ENCODE results near the gene DEPDC1.

DEPDC1 gene

GRCh38 chr1:68528243-68528642 lies 31.4 kb upstream of the DEPDC1 start:
- H3K27ac ChIP-seq (ENCODE audit: extremely low read depth, low read depth, low read length): no peak overlapping the region
- CTCF ChIA-PET: interaction anchor here (0.6 to 0.7 kb wide), 3 partner anchors 21 to 263 kb away, joined by 3 read pairs; no protein-coding TSS in a partner anchor
- POLR2A ChIA-PET: no interaction called here

GRCh38 chr1:68525781-68526180 lies 28.9 kb upstream of the DEPDC1 start:
- Histone ChIP-seq H3K4me3 (ENCODE audit: low read depth, low read length) (no peak overlapping the region), H3K9me3 (ENCODE audit: control insufficient read depth, insufficient read depth, low read depth, low read length) (no peaks in the 10 kb centered on the region), H3K4me1 (ENCODE audit: control insufficient read depth, insufficient read depth, low read length) (no peaks in the 10 kb centered on the region), H3K27ac (ENCODE audit: extremely low read depth, low read depth, low read length) (no peak overlapping the region), H3K36me3 (ENCODE audit: control insufficient read depth in 2 of 2, insufficient read depth in 1 of 2, low read length in 2 of 2) (no peaks in the 10 kb centered on the region)
- ChIA-PET POLR2A (no interaction called here), CTCF (no interaction called here)
- TF ChIP-seq ZNF580 (tag by site-specific recombination; IDR thresholded peaks at IDR 0.05): no peak
- TF ChIP-seq ZNF174 (tag by site-specific recombination; IDR thresholded peaks at IDR 0.05): no peak
- no peak for TF ChIP-seq ZBTB11 (tag by site-specific recombination; conservative IDR thresholded peaks at IDR 0.05; ENCODE audit: low read depth)
- TF ChIP-seq ZNF571 (tag by site-specific recombination; IDR thresholded peaks at IDR 0.05): no peak
- TF ChIP-seq KLF17 (tag by site-specific recombination; IDR thresholded peaks at IDR 0.05): no peak
- TF ChIP-seq ZNF211 (tag by site-specific recombination; IDR thresholded peaks at IDR 0.05; ENCODE audit: low read depth): no peak
- TF ChIP-seq SALL2 (tag by site-specific recombination; IDR thresholded peaks at IDR 0.05; ENCODE audit: borderline replicate concordance): no peak
- TF ChIP-seq IKZF3 (tag by site-specific recombination; IDR thresholded peaks at IDR 0.05): no peak
- no peak for TF ChIP-seq ZNF221 (tag by site-specific recombination; IDR thresholded peaks at IDR 0.05; ENCODE audit: borderline replicate concordance)
- no peak for TF ChIP-seq PRDM6 (tag by site-specific recombination; IDR thresholded peaks at IDR 0.05)
- no peak for TF ChIP-seq ZNF792 (tag by site-specific recombination; IDR thresholded peaks at IDR 0.05)
- no peak for TF ChIP-seq ATF2 (tag by site-specific recombination; IDR thresholded peaks at IDR 0.05; ENCODE audit: low read depth)
- TF ChIP-seq ZNF202 (tag by site-specific recombination; IDR thresholded peaks at IDR 0.05; ENCODE audit: borderline replicate concordance): no peak

More at GRCh38 chr1:68528243-68528642, 31.4 kb upstream of the DEPDC1 start:
- H3K4me1 ChIP-seq (ENCODE audit: control insufficient read depth, insufficient read depth, low read length): no peaks in the 10 kb centered on the region
- H3K4me3 ChIP-seq (ENCODE audit: low read depth, low read length): no peak overlapping the region
- no peaks in the 10 kb centered on the region for H3K9me3 ChIP-seq (ENCODE audit: control insufficient read depth, insufficient read depth, low read depth, low read length)
- no peaks in the 10 kb centered on the region for H3K36me3 ChIP-seq (ENCODE audit: control insufficient read depth in 2 of 2, insufficient read depth in 1 of 2, low read length in 2 of 2)
- no peak for TF ChIP-seq ZNF133 (tag by site-specific recombination; IDR thresholded peaks at IDR 0.05)
- TF ChIP-seq ZNF548 (tag by site-specific recombination; IDR thresholded peaks at IDR 0.05): no peak
- TF ChIP-seq HOXC10 (CRISPR knock-in tag; IDR thresholded peaks at IDR 0.05): no peak
- no peak for TF ChIP-seq ZNF48 (tag by site-specific recombination; IDR thresholded peaks at IDR 0.05)
- TF ChIP-seq SCRT2 (tag by site-specific recombination; IDR thresholded peaks at IDR 0.05): no peak
- no peak for TF ChIP-seq ZSCAN4 (tag by site-specific recombination; IDR thresholded peaks at IDR 0.05)
- TF ChIP-seq ZNF16 (tag by site-specific recombination; IDR thresholded peaks at IDR 0.05; ENCODE audit: low read depth): no peak
- TF ChIP-seq ZNF76 (tag by site-specific recombination; IDR thresholded peaks at IDR 0.05; ENCODE audit: borderline replicate concordance, low read depth): no peak
- no peak for TF ChIP-seq GLIS1 (tag by site-specific recombination; IDR thresholded peaks at IDR 0.05)
- no peak for TF ChIP-seq ZNF398 (tag by site-specific recombination; IDR thresholded peaks at IDR 0.05)
- no peak for TF ChIP-seq ZNF341 (tag by site-specific recombination; IDR thresholded peaks at IDR 0.05; ENCODE audit: low read depth)
- TF ChIP-seq ZNF621 (tag by site-specific recombination; IDR thresholded peaks at IDR 0.05): no peak
- no peak for TF ChIP-seq ZNF580 (tag by site-specific recombination; IDR thresholded peaks at IDR 0.05)
- TF ChIP-seq SALL2 (tag by site-specific recombination; IDR thresholded peaks at IDR 0.05; ENCODE audit: borderline replicate concordance): no peak

Data from HEK293 (cell line).